Measurements from ENCODE around the gene ZNF526.

DNA sequence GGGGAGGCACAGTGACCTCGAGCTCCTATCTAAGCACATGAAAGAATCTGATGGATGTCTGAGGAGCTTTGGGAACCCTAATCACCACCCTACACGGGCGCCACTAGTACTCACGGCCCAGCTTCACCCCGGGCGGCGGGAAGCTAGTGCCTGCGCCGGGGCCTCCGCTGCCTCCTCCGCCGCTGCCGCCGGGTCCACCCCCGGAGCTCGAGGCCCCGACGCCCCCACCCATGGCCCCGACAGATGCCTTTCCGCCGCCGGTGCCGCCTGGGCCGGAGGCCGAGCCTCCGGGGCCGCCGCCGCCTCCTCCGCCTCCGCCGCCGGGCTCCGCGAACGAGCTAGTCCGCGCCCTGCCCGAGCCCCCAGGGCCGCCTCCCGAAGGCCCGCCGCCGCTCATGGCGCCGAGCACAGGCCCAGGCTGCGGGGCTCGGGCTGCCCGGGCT is 22.0 kb downstream of the ZNF526 start:
- TF ChIP-seq, protein P1, sequence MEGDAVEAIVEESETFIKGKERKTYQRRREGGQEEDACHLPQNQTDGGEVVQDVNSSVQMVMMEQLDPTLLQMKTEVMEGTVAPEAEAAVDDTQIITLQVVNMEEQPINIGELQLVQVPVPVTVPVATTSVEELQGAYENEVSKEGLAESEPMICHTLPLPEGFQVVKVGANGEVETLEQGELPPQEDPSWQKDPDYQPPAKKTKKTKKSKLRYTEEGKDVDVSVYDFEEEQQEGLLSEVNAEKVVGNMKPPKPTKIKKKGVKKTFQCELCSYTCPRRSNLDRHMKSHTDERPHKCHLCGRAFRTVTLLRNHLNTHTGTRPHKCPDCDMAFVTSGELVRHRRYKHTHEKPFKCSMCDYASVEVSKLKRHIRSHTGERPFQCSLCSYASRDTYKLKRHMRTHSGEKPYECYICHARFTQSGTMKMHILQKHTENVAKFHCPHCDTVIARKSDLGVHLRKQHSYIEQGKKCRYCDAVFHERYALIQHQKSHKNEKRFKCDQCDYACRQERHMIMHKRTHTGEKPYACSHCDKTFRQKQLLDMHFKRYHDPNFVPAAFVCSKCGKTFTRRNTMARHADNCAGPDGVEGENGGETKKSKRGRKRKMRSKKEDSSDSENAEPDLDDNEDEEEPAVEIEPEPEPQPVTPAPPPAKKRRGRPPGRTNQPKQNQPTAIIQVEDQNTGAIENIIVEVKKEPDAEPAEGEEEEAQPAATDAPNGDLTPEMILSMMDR (IDR thresholded peaks at IDR 0.05): peak in 1 of 3 donors; percentile 10
- TF ChIP-seq POLR2A (IDR thresholded peaks at IDR 0.05): no peak

All from ovary (tissue), 3 donors.